Osteocyte (in vitro differentiated cells): ENCODE data around the gene PIK3CD. TPM values are rescaled to one million over a fixed set of nuclear protein-coding genes. Genes with fewer than 3 reads are reported as not detected.

ENCODE experiments used
- DNase-seq: peaks from one replicate; pipeline ENCODE4 v3.0.0; 2021; ENCODE audit warnings: mixed read lengths; ENCODE audit not compliant: unreplicated experiment; ENCODE audit errors: extremely low spot score
- H3K27ac Mint-ChIP-seq: one replicate; pipeline ENCODE4 v1.8.0; 2021; ENCODE audit warnings: mild to moderate bottlenecking, mixed read lengths; ENCODE audit not compliant: unreplicated experiment
- H3K27me3 Mint-ChIP-seq: one replicate; pipeline ENCODE4 v1.8.0; 2021; ENCODE audit warnings: mixed read lengths; ENCODE audit not compliant: unreplicated experiment
- H3K36me3 Mint-ChIP-seq: one replicate; pipeline ENCODE4 v1.8.0; 2021; ENCODE audit warnings: mixed read lengths; ENCODE audit not compliant: unreplicated experiment
- H3K4me1 Mint-ChIP-seq: one replicate; pipeline ENCODE4 v1.8.0; 2021; ENCODE audit warnings: mixed read lengths; ENCODE audit not compliant: unreplicated experiment
- H3K4me3 Mint-ChIP-seq: one replicate; pipeline ENCODE4 v1.8.0; 2021; ENCODE audit warnings: mild to moderate bottlenecking, moderate library complexity, mixed read lengths; ENCODE audit not compliant: unreplicated experiment
- H3K9me3 Mint-ChIP-seq: one replicate; pipeline ENCODE4 v1.8.0; 2021; ENCODE audit warnings: mixed read lengths; ENCODE audit not compliant: unreplicated experiment
- total RNA-seq: library from RNA; stranded (reverse); gene quantifications from 2 replicates; pipeline ENCODE4 v1.2.1, GENCODE V29; 2021
- TF ChIP-seq, protein P1 (sequence below): fragments of 200-600 bp; sonication (generic); IDR thresholded peaks from 2 replicates; pipeline ENCODE4 v1.5.0; 2021; ENCODE audit warnings: antibody characterized with exemption, mild to moderate bottlenecking, moderate library complexity

Gene PIK3CD
- total RNA-seq, 1 donor from 2014 or later, result 14.6 TPM

DNA sequence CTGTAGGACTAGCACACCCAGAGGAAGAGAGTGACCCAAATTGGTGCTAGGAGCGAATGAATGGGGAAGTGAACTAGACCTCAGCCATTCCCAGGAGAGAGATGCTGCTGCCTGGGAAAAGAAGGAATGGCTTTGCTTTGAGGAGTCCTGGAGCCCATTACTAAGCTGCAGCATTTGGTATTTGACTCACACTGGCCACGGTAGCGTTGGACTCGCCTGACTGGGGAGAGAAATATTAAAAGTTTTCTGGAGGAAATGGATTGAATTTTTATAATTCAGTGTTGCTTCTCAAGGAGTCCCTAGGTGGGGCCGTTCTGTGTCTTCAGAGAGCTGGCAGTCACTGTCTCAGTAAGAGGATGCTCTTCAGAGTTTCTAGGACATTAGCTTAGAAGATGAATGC, 40.2 kb downstream of the PIK3CD start:
- Mint-ChIP-seq H3K36me3 (no peaks in the 10 kb centered on the region), H3K9me3 (no peaks in the 10 kb centered on the region), H3K27ac (peak overlapping the region; percentile 71), H3K27me3 (no peaks in the 10 kb centered on the region), H3K4me3 (peak overlapping the region; percentile 1), H3K4me1 (peaks cover 33% of the 10 kb centered on the region)
- TF ChIP-seq, protein P1, sequence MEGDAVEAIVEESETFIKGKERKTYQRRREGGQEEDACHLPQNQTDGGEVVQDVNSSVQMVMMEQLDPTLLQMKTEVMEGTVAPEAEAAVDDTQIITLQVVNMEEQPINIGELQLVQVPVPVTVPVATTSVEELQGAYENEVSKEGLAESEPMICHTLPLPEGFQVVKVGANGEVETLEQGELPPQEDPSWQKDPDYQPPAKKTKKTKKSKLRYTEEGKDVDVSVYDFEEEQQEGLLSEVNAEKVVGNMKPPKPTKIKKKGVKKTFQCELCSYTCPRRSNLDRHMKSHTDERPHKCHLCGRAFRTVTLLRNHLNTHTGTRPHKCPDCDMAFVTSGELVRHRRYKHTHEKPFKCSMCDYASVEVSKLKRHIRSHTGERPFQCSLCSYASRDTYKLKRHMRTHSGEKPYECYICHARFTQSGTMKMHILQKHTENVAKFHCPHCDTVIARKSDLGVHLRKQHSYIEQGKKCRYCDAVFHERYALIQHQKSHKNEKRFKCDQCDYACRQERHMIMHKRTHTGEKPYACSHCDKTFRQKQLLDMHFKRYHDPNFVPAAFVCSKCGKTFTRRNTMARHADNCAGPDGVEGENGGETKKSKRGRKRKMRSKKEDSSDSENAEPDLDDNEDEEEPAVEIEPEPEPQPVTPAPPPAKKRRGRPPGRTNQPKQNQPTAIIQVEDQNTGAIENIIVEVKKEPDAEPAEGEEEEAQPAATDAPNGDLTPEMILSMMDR, result no peak
- no peak for DNase-seq

DNA sequence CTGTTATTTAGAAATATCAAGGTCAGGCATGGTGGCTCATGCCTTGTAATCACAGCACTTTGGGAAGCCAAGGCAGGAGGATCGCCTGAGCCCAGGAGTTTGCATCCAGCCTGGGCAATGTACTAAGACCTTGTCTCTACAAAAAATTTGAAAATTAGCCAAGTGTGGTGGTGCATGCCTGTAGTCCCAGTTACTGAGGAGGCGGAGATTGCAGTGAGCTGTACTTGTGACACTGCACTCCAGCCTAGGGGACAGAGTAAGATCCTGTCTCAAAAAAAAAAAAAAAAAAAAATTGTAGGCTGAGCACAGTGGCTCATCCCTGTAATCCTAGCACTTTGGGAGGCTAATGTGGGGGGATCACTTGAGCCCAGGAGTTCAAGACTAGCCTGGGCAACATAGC, 45.3 kb downstream of the PIK3CD start:
- H3K36me3 Mint-ChIP-seq, result no peaks in the 10 kb centered on the region
- TF ChIP-seq, protein P1, result no peak
- no peaks in the 10 kb centered on the region for H3K27me3 Mint-ChIP-seq
- no peak overlapping the region for H3K27ac Mint-ChIP-seq
- no peaks in the 10 kb centered on the region for H3K9me3 Mint-ChIP-seq
- no peak overlapping the region for H3K4me3 Mint-ChIP-seq
- peaks cover 13% of the 10 kb centered on the region for H3K4me1 Mint-ChIP-seq
- DNase-seq, result no peak

DNA sequence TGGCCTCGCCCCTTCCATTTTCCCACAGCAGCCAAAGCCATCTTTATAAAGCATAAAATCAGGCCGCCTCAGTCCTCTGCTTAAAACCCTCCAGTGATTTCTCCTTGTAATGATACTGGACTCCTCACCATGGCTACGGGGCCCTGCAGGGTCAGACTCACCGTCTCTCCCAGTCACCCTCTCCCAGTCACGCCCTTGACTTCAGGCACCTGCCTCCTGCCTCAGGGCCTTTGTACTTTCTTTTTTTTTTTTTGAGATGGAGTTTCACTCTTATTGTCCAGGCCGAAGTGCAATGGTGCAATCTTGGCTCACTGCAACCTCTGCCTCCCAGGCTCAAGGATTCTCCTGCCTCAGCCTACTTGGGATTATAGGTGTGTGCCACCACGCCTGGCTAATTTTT, 47.8 kb downstream of the PIK3CD start:
- no peak overlapping the region for H3K27ac Mint-ChIP-seq
- H3K9me3 Mint-ChIP-seq, result peaks cover 5% of the 10 kb centered on the region
- H3K36me3 Mint-ChIP-seq, result peaks cover 4% of the 10 kb centered on the region
- no peak overlapping the region for H3K4me3 Mint-ChIP-seq
- H3K27me3 Mint-ChIP-seq, result no peaks in the 10 kb centered on the region
- TF ChIP-seq, protein P1, result no peak
- DNase-seq, result no peak
- peaks cover 11% of the 10 kb centered on the region for H3K4me1 Mint-ChIP-seq

DNA sequence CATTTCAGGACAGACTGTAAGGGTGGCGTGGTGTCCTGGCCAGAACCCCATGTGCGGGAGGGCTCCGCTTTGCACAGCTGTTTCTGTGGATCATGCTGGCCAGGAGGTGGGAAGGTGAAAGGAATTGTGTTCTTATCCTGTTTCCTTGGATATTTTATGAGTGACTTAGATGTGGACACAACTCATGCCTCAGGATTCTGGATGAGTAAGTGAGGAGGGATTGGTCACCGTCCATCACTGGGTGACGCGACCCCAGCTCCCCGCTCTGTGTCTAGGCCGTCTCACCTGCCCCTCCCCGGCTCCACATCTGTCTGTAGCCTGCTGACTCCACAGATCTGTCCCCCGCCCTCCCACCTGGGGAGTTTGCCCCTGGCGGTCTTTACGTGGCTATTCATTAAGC, 48.8 kb downstream of the PIK3CD start:
- H3K27ac Mint-ChIP-seq, result peak overlapping the region; percentile 45
- no peak overlapping the region for H3K4me3 Mint-ChIP-seq
- DNase-seq, result no peak
- peaks cover 5% of the 10 kb centered on the region for H3K9me3 Mint-ChIP-seq
- TF ChIP-seq, protein P1, result no peak
- H3K27me3 Mint-ChIP-seq, result no peaks in the 10 kb centered on the region
- peaks cover 4% of the 10 kb centered on the region for H3K36me3 Mint-ChIP-seq
- peaks cover 15% of the 10 kb centered on the region for H3K4me1 Mint-ChIP-seq

DNA sequence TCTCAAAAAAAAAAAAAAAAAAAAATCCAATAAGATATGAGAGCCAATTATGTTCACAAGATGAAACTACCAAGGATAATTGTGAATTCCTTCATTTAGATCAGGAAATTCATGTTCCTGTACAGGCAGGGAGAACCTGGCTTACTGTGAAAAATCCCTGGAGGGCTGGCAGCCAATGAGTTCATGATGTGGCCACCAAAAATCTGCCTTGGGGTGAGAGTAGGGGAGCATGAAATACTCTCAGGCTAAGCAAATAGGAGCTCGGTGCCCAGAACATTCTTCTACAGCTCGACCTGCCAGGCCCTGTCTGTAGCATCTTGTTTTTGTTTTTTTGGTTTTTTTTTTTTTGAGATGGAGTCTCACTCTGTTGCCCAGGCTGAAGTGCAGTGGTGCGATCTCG, 50.1 kb downstream of the PIK3CD start:
- no peak overlapping the region for H3K27ac Mint-ChIP-seq

More for the DNA sequence above, 50.1 kb downstream of the PIK3CD start:
- Mint-ChIP-seq H3K4me1 (peaks cover 20% of the 10 kb centered on the region), H3K27me3 (no peaks in the 10 kb centered on the region), H3K36me3 (peaks cover 4% of the 10 kb centered on the region), H3K4me3 (no peak overlapping the region), H3K9me3 (peaks cover 5% of the 10 kb centered on the region)
- DNase-seq, result no peak
- TF ChIP-seq, protein P1, result no peak
